Psoas muscle (tissue), 8 donors: Measurements from ENCODE around the gene RAPGEF3. TPM values are rescaled to one million over a fixed set of nuclear protein-coding genes. Genes with fewer than 3 reads are reported as not detected.

ENCODE experiments used
- ATAC-seq, 4 donors: fragments of 200-7000 bp; cut with Tn5 transposase; one replicate each; pipeline ENCODE4 v1.9.1; 2020; ENCODE audit warnings: moderate library complexity in 3 of 4, mild to moderate bottlenecking in 2 of 4
- DNase-seq, 2 donors: peaks; one replicate each; pipeline ENCODE4 v3.0.0-alpha.2; 2020
- H3K27ac ChIP-seq: fragments of 200-600 bp; one replicate; pipeline ENCODE4 v1.8.0; 2022
- H3K27me3 ChIP-seq, 3 donors: fragments of 200-600 bp in 1 of 3; one replicate each; pipeline versions ENCODE4 v1.6.1 to v1.8.0; 2013 to 2022; ENCODE audit warnings: low read length in 2 of 3, mild to moderate bottlenecking in 2 of 3, moderate library complexity in 1 of 3; ENCODE audit not compliant: insufficient read depth in 3 of 3
- H3K36me3 ChIP-seq, 2 donors: fragments of 200-600 bp in 1 of 2; one replicate each; pipeline versions ENCODE4 v1.6.1 to v1.8.0; 2013 to 2022; ENCODE audit warnings: low read depth in 1 of 2, mild to moderate bottlenecking in 1 of 2, moderate library complexity in 1 of 2; ENCODE audit not compliant: insufficient read depth in 1 of 2
- H3K4me1 ChIP-seq: fragments of 200-600 bp; one replicate; pipeline ENCODE4 v1.8.0; 2022
- H3K4me3 ChIP-seq: fragments of 200-600 bp; one replicate; pipeline ENCODE4 v1.8.0; 2022; ENCODE audit warnings: mild to moderate bottlenecking
- H3K9me3 ChIP-seq: fragments of 200-600 bp; one replicate; pipeline ENCODE4 v1.8.0; 2022
- WGBS, 3 donors: extraction: QIAGEN DNeasy Blood & Tissue Kit; methylation state at CpG; one replicate each; pipeline versions ENCODE4 v1.1.6 to v1.1.7; 2013; 5-methylcytosine and 5-hydroxymethylcytosine counted together
- intact Hi-C, 2 donors: fragments of 100-400 bp; cut with DNase I; formaldehyde crosslinking; loops; one replicate each; pipeline versions ENCODE4 v1.11.0 to v1.14.2; 2022
- polyA plus RNA-seq, 3 donors: library from polyadenylated mRNA; stranded (reverse); fragments of 200-250 nt; gene quantifications; one replicate each; pipeline ENCODE4 v1.2.3, GENCODE V29; 2013
- total RNA-seq, 4 donors: library from RNA; stranded (reverse); fragmentation: NEBNext Ultra II Directional in 2 of 4; extraction: Animal tissue kit (Norgen Biotek cat#: 25700) in 2 of 4; gene quantifications; one replicate each; pipeline versions ENCODE4 v1.2.1 to v1.2.4, GENCODE V29; 2021 to 2023
- TF ChIP-seq, protein P1 (sequence below): fragments of 200-600 bp; IDR thresholded peaks from one replicate; pipeline ENCODE4 v1.8.0; 2022; ENCODE audit warnings: antibody characterized with exemption
- donor health status: healthy with polysubstance abuse.
- donor health status: DM: no; HTN: no; CAD: no; lungs with moderate emphysema.
- donor health status: Bipolar disorder and iron deficiency.
- donor health status: healthy.
- donor health status: DM: yes; HTN: yes; CAD: no.
- donor health status: DM: no; HTN: no; CAD: no.
- donor health status: DM: no; HTN: no; CAD: no.
- donor health status: DM: yes; HTN: yes; CAD: no.

Gene RAPGEF3
- total and polyA plus RNA-seq, 7 donors, result 5.1 to 29.9 (median 14.7) TPM

DNA sequence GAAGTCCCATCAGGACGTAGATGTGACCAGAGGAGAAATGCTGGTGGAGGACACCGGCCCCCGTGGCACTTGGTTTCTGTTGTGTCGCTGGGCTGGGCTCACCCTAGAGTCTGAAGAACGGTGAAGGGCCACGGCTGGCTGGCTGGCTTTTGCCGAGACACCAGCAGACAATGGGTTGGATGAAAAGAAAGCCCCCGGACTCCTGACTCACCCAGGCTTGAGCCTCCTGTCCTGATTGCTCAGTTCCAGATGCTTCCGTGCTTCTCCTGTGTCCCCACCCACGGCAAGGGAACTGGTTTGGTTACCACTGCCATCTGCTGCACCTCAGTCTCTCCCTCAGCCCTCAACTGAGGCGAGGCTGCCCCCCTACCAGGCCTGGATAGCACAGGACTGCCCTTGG lies 23.0 kb downstream of the RAPGEF3 start:
- WGBS, 3 donors, result 75 to 89% (median 81%) methylated on average over 9 to 11 of the region's 11 CpGs
- peaks cover 39% of the 10 kb centered on the region for H3K4me1 ChIP-seq
- H3K36me3 ChIP-seq, result no peaks in the 10 kb centered on the region
- peak overlapping the region; percentile 58 for H3K27ac ChIP-seq
- ATAC-seq (no peak), DNase-seq (no peak)
- no peak overlapping the region for H3K4me3 ChIP-seq
- no peaks in the 10 kb centered on the region for H3K9me3 ChIP-seq
- TF ChIP-seq, protein P1, sequence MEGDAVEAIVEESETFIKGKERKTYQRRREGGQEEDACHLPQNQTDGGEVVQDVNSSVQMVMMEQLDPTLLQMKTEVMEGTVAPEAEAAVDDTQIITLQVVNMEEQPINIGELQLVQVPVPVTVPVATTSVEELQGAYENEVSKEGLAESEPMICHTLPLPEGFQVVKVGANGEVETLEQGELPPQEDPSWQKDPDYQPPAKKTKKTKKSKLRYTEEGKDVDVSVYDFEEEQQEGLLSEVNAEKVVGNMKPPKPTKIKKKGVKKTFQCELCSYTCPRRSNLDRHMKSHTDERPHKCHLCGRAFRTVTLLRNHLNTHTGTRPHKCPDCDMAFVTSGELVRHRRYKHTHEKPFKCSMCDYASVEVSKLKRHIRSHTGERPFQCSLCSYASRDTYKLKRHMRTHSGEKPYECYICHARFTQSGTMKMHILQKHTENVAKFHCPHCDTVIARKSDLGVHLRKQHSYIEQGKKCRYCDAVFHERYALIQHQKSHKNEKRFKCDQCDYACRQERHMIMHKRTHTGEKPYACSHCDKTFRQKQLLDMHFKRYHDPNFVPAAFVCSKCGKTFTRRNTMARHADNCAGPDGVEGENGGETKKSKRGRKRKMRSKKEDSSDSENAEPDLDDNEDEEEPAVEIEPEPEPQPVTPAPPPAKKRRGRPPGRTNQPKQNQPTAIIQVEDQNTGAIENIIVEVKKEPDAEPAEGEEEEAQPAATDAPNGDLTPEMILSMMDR, result no peak
- intact Hi-C loops, result no loop called here
- no peaks in the 10 kb centered on the region for H3K27me3 ChIP-seq

DNA sequence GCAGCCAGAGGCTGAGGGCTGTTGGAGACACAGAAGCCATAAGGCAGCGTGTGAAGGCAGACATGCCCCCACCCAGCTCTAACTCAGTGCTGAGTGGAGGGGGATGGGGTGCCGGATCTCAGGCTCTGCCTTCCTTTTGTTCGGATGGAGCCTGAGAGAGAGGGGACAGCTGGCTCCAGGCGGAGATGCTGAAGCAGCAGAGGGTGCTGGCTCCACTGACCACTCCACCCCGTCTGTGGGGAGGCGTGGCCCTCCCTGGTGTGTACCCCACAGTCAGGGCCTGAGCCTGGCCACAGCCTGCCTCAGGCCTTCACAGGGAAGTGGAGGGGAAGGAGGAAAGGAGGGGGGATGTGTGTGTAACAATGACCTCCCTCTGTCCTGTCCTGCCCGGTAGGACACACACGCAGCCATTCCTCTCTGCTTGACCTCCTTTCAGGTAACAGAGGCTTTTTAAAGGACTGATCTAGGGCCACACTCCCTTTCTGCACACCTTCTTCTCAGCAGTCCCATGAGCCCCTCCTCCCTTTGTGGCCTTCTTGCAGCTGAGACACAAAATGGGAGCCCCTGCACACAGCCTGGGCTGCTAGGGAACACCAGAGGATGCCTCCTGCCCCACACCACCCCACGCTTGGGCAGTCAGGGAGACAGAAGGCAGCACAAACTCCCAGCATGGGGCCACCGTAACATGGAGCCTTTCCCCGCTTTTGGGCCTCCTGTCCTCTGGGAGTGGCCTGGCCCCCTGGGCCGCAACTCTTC lies 23.8 kb downstream of the RAPGEF3 start:
- DNase-seq (no peak), ATAC-seq (no peak)
- Histone ChIP-seq H3K36me3 (no peaks in the 10 kb centered on the region), H3K4me3 (no peak overlapping the region), H3K27me3 (no peaks in the 10 kb centered on the region), H3K27ac (peak overlapping the region; percentile 30), H3K4me1 (peaks cover 46% of the 10 kb centered on the region), H3K9me3 (no peaks in the 10 kb centered on the region)
- TF ChIP-seq, protein P1, result no peak
- WGBS, 3 donors, result 69 to 75% (median 74%) methylated on average over 11 to 12 of the region's 12 CpGs
- intact Hi-C loops, result no loop called here

DNA sequence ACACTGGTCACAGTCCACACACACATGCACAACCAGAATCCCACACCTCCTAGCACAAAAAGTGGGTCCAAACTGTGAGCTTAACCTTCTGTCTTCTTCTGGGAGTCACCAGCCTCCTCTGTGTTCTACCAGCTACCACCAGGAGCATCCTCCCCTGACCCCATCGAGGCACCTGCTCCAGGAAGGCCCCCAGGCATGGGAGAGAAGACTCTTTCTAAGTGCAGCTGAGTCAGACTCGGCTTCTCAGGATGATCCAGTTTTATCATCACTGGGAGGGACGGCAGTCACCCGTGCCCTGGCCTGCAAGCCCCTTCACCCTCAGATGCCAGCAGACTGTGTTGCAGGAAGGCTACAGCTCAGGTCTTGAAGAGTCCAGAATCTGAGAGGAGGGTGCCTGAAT lies 25.5 kb downstream of the RAPGEF3 start:
- no peaks in the 10 kb centered on the region for H3K36me3 ChIP-seq
- H3K27ac ChIP-seq, result no peak overlapping the region
- intact Hi-C loops, result no loop called here
- no peak overlapping the region for H3K4me3 ChIP-seq
- no peaks in the 10 kb centered on the region for H3K9me3 ChIP-seq
- DNase-seq, result no peak
- TF ChIP-seq, protein P1, result no peak
- ATAC-seq, result no peak
- H3K4me1 ChIP-seq, result peaks cover 46% of the 10 kb centered on the region
- WGBS, 3 donors, result 87 to 92% (median 90%) methylated on average over 4 of the region's 4 CpGs
- no peaks in the 10 kb centered on the region for H3K27me3 ChIP-seq

DNA sequence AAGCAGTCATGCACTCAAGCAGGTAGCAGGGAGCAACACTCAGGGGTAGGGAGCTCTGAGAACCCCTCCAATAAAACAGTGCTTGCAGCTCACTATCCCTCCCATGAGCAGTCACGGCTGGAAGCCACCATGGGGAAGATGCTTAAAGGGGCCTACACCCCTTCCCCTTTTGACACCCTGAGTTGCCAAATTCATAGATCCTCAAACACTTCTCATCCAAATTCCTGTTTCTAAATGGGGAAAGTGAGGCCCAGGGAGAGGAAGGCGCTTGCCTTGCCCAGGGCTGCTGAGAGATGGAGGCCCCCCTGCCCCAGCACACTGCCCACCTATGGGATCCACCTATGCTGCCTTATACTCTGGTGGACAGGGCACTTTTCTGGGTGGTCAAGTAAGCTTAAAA lies 26.2 kb downstream of the RAPGEF3 start:
- TF ChIP-seq, protein P1, result no peak
- peaks cover 41% of the 10 kb centered on the region for H3K4me1 ChIP-seq
- intact Hi-C loops, result no loop called here
- DNase-seq (no peak), ATAC-seq (no peak)
- no peaks in the 10 kb centered on the region for H3K36me3 ChIP-seq
- H3K27ac ChIP-seq, result no peak overlapping the region
- no peaks in the 10 kb centered on the region for H3K9me3 ChIP-seq
- H3K4me3 ChIP-seq, result no peak overlapping the region
- H3K27me3 ChIP-seq, result no peaks in the 10 kb centered on the region
- WGBS, 3 donors, result 83 to 85% (median 84%) methylated on average over 2 of the region's 2 CpGs

DNA sequence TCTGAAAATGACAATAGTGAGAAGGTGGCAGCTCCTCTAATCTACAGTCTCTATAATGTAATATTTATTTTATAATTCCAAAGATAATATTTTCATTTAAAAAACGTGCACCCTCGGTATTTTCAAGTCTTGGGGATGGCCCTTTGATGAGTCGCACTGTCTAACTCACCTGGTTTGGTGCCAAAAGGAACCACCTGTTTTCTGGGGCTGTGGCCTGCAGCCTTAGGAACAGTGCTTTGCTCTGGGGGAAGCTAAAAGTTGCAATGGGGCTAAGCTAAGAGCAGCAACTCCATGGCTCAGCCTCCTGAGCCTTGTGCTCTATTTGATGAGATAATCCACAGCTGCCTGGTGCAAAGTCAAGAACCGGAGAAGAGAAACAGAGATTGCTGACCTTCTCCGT lies 27.0 kb downstream of the RAPGEF3 start:
- TF ChIP-seq, protein P1, result no peak
- Histone ChIP-seq H3K36me3 (no peaks in the 10 kb centered on the region), H3K4me3 (no peak overlapping the region), H3K27me3 (no peaks in the 10 kb centered on the region), H3K4me1 (peaks cover 33% of the 10 kb centered on the region), H3K27ac (no peak overlapping the region), H3K9me3 (no peaks in the 10 kb centered on the region)
- no peak for DNase-seq
- 38 to 62% (median 62%) methylated on average over 5 of the region's 5 CpGs for WGBS, 3 donors
- intact Hi-C loops, result no loop called here
- no peak for ATAC-seq
